Prostate gland (tissue), 2 donors: ENCODE results near the gene MEPCE. TPM values are rescaled to one million over a fixed set of nuclear protein-coding genes. Genes with fewer than 3 reads are reported as not detected.
"Not testable (repeated sequence)": the region's sequence is repeated elsewhere in the genome, so short reads cannot be mapped to it uniquely, and the experiment has no call there.

Source experiments
- DNase-seq: peaks from one replicate; pipeline ENCODE4 v3.0.0-alpha.2; 2019; ENCODE audit warnings: low spot score
- H3K27ac ChIP-seq, 2 donors: fragments of 200-600 bp; sonication (generic); 2 replicates each; pipeline ENCODE4 v1.5.1; 2017 to 2019
- H3K27me3 ChIP-seq: fragments of 200-600 bp; sonication (generic); replicated peaks from 2 replicates; pipeline ENCODE4 v1.5.1; 2019; ENCODE audit not compliant: insufficient read depth
- H3K36me3 ChIP-seq, 2 donors: fragments of 200-600 bp; sonication (generic); 1 replicate in 1 of 2; 2 replicates in 1 of 2; pipeline versions ENCODE4 v1.5.1 to v1.8.1; 2017 to 2019
- H3K4me1 ChIP-seq: fragments of 200-600 bp; sonication (generic); replicated peaks from 2 replicates; pipeline ENCODE4 v1.5.1; 2019
- H3K4me3 ChIP-seq, 2 donors: fragments of 200-600 bp; sonication (generic); 2 replicates each; pipeline ENCODE4 v1.5.1; 2017 to 2019
- H3K9me3 ChIP-seq: fragments of 200-600 bp; sonication (generic); 2 replicates; pipeline ENCODE4 v1.5.1; 2017
- POLR2A ChIP-seq: fragments of 450-650 bp; IDR thresholded peaks from one replicate; pipeline ENCODE4 v1.6.1; 2016; ENCODE audit warnings: antibody characterized with exemption, mild to moderate bottlenecking
- POLR2AphosphoS5 ChIP-seq: sonication (generic); formaldehyde crosslinking; IDR thresholded peaks from one replicate; pipeline ENCODE4 v1.6.1; 2017; ENCODE audit warnings: antibody characterized with exemption
- WGBS: methylation state at CpG from one replicate; pipeline ENCODE4 v1.1.5; 2018; 5-methylcytosine and 5-hydroxymethylcytosine counted together
- intact Hi-C: fragments of 100-400 bp; cut with DNase I; formaldehyde crosslinking; loops from one replicate; pipeline ENCODE4 v1.14.2; 2022
- total RNA-seq, 2 donors: library from RNA; depleted of rRNA; stranded (reverse); fragments of >200 nt; gene quantifications; one replicate each; pipeline ENCODE4 v1.1.0, GENCODE V29; 2016
- TF ChIP-seq, protein P1 (sequence below), 4 experiments: fragments of 200-600 bp in 2 of 4; fragments of 450-650 bp in 2 of 4; sonication (generic) in 2 of 4; IDR thresholded peaks; 1 replicate in 3 of 4; 2 replicates in 1 of 4; pipeline ENCODE4 v1.5.1; 2016 to 2019; ENCODE audit warnings: antibody characterized with exemption in 4 of 4, mild to moderate bottlenecking in 2 of 4, moderate library complexity in 2 of 4

Gene MEPCE
- total RNA-seq, 2 donors from 2014 or later = 24.2 to 62.8 TPM

DNA sequence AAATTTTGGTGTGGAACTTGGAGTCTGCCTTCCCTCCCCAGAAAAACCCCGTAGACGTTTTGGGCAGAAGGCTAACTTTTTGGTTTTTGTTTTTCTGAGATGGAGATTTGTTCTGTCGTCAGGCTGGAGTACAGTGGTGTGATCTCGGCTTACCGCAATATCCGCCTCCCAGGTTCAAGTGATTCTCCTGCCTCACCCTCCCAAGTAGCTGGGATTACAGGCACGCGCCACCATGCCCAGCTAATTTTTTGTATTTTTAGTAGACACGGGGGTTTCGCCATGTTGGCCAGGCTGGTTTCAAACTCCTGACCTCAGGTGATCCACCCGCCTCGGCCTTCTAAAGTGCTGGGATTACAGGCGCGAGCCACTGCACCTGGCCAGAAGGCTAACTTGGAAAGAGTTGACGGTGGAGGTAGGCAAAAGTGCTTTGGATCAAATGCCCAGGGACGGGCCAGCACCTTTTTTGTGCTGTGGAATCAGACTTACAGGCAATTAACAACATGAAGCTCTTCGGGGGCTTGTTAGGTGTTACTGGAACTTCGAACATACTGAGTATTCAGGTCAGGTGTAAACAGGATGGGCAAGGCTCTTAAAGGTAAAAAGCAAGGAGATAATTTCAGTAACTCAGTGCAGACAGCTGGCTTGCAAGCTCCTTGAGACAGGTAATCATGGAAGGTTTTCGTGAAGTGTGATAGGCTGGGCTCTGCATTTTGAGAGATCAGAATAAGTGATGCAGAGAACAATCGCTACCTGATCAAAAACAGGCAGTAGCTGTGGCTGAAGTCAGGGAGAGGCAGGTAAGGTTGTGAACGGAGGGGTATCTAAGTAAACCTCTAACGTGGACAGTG, 4.9 kb downstream of the MEPCE start:
- TF ChIP-seq POLR2AphosphoS5 (no peak), POLR2A (no peak)
- TF ChIP-seq, protein P1, sequence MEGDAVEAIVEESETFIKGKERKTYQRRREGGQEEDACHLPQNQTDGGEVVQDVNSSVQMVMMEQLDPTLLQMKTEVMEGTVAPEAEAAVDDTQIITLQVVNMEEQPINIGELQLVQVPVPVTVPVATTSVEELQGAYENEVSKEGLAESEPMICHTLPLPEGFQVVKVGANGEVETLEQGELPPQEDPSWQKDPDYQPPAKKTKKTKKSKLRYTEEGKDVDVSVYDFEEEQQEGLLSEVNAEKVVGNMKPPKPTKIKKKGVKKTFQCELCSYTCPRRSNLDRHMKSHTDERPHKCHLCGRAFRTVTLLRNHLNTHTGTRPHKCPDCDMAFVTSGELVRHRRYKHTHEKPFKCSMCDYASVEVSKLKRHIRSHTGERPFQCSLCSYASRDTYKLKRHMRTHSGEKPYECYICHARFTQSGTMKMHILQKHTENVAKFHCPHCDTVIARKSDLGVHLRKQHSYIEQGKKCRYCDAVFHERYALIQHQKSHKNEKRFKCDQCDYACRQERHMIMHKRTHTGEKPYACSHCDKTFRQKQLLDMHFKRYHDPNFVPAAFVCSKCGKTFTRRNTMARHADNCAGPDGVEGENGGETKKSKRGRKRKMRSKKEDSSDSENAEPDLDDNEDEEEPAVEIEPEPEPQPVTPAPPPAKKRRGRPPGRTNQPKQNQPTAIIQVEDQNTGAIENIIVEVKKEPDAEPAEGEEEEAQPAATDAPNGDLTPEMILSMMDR (IDR thresholded peaks at IDR 0.05) = no peak
- H3K9me3 ChIP-seq = no peaks in the 10 kb centered on the region
- H3K4me3 ChIP-seq = peak overlapping the region in 1 of 2 donors; percentile 80
- H3K4me1 ChIP-seq = peaks cover 29% of the 10 kb centered on the region
- DNase-seq = no peak
- no peaks in the 10 kb centered on the region for H3K27me3 ChIP-seq
- intact Hi-C loops = no loop called here
- peak overlapping the region; percentile 93 to 95 for H3K27ac ChIP-seq
- peaks cover 5 to 7% of the 10 kb centered on the region in 2 donors for H3K36me3 ChIP-seq
- WGBS = 77% methylated on average over 22 of the region's 22 CpGs

DNA sequence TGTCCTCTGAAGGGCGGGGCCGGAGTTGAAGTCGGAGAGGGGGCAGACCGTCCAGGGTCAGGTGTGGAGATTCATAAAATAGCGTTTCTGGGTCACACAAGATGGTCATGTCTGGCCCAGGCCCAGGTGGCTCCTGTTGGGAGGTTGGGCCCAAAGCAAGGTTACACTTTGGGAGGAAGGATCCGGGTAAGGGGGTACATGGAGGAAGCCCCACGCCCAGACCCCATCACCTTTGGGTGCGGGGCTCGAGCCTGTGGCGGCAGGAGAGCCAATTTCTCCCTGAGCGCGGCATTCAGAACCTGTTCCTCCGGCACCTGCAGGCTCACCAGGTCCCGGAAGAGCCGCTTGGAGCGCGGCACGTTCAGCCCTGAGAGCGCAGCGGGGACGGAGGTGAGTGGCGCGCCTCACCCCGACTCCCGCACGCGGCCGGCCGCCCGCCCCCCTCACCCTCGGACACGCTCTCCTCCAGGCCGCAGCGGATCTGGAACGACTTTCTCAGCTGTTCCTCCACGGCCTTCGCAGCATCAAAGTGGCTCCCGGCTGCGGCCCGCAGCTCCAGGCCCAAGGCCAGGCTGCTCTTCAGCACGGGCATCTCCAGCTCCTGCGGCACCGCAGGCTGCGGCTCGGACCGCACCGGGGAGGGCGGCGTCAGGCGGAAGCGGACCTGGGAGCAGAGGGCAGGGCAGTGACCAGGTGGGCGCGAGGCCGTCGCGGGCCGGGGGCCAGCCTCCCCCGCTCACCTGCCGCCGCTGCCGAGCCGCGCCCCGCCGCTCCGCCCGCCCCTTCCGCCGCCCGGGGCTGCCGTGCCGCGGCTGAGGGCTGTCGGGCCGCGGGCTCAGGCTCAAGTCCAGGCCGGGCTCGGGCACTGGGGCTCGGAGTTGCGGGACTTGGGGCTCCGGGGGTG, 6.0 kb downstream of the MEPCE start:
- peak overlapping the region; percentile 93 to 95 for H3K27ac ChIP-seq
- TF ChIP-seq POLR2A (peak; percentile 38), POLR2AphosphoS5 (peak; percentile 44)
- TF ChIP-seq, protein P1 (IDR thresholded peaks at IDR 0.05) = peak in 2 of 4 experiments; percentile 21 to 37
- no peaks in the 10 kb centered on the region for H3K9me3 ChIP-seq
- H3K36me3 ChIP-seq = peaks cover 5 to 7% of the 10 kb centered on the region in 2 donors
- intact Hi-C loops = no loop called here
- H3K4me1 ChIP-seq = peaks cover 27% of the 10 kb centered on the region
- WGBS = 2% methylated on average over 62 of the region's 81 CpGs
- no peaks in the 10 kb centered on the region for H3K27me3 ChIP-seq
- DNase-seq = peak; percentile 36
- H3K4me3 ChIP-seq = peak overlapping the region; percentile 80 to 84

GRCh38 chr7:100437150-100438100, 7.8 kb downstream of the MEPCE start:
- TF ChIP-seq, protein P1 (IDR thresholded peaks at IDR 0.05) = no peak
- TF ChIP-seq POLR2AphosphoS5 = no peak
- TF ChIP-seq POLR2A = no peak
- no peak for DNase-seq
- Histone ChIP-seq H3K27ac (peak overlapping the region; percentile 93 to 95), H3K36me3 (peaks cover 5 to 7% of the 10 kb centered on the region in 2 donors), H3K9me3 (no peaks in the 10 kb centered on the region), H3K27me3 (no peaks in the 10 kb centered on the region), H3K4me3 (no peak overlapping the region), H3K4me1 (peaks cover 11% of the 10 kb centered on the region)
- 94% methylated on average over 28 of the region's 28 CpGs for WGBS
- intact Hi-C loops = no loop called here

DNA sequence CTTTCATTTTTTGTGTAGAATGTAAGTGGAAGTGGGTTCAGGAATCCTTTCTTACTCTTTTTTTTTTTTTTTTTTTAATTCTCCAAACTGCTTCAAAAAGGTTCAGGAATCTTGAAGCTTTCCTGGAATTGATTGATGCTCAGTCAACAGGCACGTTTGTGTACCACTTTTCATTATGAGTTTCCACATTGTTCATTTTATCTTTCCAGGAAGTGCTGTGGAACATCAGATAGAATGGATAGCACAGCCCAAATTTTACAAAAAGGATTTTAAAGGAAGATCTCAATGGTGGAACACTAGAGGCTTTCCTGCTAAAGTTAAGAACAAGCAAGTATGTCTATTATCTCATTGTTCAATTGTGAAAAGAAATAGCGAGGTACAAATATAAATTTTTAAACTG, 8.5 kb downstream of the MEPCE start:
- Histone ChIP-seq H3K4me1 (peaks cover 11% of the 10 kb centered on the region), H3K27me3 (no peaks in the 10 kb centered on the region), H3K9me3 (no peaks in the 10 kb centered on the region), H3K4me3 (no peak overlapping the region), H3K36me3 (peaks cover 5 to 6% of the 10 kb centered on the region in 2 donors), H3K27ac (no peak overlapping the region)
- 49% methylated on average over 2 of the region's 2 CpGs for WGBS
- no peak for DNase-seq
- intact Hi-C loops = no loop called here
- TF ChIP-seq, protein P1 (IDR thresholded peaks at IDR 0.05) = no peak
- no peak for TF ChIP-seq POLR2A

GRCh38 chr7:100438731-100439130, 9.1 kb downstream of the MEPCE start:
- DNase-seq, intact Hi-C loops, H3K27ac ChIP-seq, H3K4me3 ChIP-seq, H3K27me3 ChIP-seq, H3K36me3 ChIP-seq, H3K9me3 ChIP-seq: not testable (repeated sequence)
- 95% methylated on average over 8 of the region's 8 CpGs for WGBS
- peaks cover 11% of the 10 kb centered on the region for H3K4me1 ChIP-seq

DNA sequence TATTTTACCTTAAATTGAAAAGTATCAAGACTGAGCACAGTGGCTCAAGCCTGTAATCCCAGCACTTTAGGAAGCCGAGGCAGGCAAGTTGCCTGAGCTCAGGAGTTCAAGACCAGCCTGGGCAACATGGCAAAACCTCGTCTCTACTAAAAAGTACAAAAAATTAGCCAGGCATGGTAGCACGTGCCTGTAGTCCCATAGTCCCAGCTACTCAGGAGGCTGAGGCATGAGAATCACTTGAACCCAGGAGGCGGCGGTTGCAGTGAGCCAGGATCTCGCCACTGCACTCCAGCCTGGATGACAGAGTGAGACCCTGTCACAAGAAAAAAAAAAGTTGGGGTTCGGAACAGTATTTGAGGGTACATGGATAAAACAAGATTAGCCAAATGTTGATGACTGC, 9.6 kb downstream of the MEPCE start:
- H3K36me3 ChIP-seq, DNase-seq, H3K9me3 ChIP-seq, H3K27me3 ChIP-seq, H3K27ac ChIP-seq, H3K4me3 ChIP-seq, intact Hi-C loops: not testable (repeated sequence)
- WGBS = 90% methylated on average over 7 of the region's 7 CpGs
- peaks cover 11% of the 10 kb centered on the region for H3K4me1 ChIP-seq
